DMS79 (cell line): ENCODE data around the gene ARHGAP35.
"Not testable (repeated sequence)": the region's sequence is repeated elsewhere in the genome, so short reads cannot be mapped to it uniquely, and the experiment has no call there.

ENCODE experiments used
- DNase-seq: peaks from one replicate; lab custom pipeline; 2025; lab: John Stamatoyannopoulos, UW

Gene ARHGAP35

GRCh38 chr19:46871173-46871572 is 10.4 kb downstream of the ARHGAP35 start:
- DNase-seq = not testable (repeated sequence)

- no peak for DNase-seq
These were observed 12.2 kb downstream of the ARHGAP35 start for GRCh38 chr19:46872967-46873366.

- no peak for DNase-seq
These were observed 14.4 kb downstream of the ARHGAP35 start for GRCh38 chr19:46875234-46875633.

- DNase-seq = no peak
These were observed 14.9 kb downstream of the ARHGAP35 start for GRCh38 chr19:46875657-46876056.

- DNase-seq = no peak
These were observed 18.0 kb downstream of the ARHGAP35 start for GRCh38 chr19:46878613-46879375.

DNA sequence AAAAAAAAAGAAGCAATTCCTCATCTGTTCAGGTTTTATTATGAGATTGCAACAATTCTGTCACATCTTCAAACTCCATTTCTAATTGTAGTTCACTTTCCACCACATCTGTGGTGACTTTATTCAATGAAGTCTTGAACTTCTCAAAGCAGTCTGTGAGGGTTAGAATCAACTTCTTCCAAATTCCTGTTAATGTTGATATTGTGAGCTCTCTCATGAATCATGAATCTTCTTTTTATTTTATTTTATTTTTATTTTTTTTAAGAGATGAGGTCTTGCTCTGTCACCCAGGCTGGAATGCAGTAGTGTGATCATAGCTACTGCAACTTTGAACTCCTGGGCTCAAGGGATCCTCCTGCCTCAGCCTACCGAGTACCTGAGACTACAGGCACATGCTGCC is 19.6 kb downstream of the ARHGAP35 start:
- DNase-seq = no peak

DNA sequence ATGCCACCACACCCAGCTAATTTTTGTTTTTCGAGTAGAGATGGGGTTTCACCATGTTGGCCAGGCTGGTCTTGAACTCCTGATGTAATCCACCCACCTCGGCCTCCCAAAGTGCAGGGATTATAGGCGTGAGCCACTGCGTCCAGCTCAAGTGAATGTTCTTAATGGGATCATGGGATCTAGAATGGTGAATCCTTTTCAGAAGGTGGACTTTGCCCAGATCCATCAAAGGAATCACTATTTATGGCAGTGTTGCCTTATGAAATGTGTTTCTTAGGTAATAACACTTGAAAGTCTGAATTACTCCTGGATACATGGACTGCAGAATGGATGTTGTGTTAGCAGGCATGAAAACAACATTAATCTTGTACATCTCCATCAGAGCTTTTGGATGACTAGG is 20.3 kb downstream of the ARHGAP35 start:
- DNase-seq = no peak

DNA sequence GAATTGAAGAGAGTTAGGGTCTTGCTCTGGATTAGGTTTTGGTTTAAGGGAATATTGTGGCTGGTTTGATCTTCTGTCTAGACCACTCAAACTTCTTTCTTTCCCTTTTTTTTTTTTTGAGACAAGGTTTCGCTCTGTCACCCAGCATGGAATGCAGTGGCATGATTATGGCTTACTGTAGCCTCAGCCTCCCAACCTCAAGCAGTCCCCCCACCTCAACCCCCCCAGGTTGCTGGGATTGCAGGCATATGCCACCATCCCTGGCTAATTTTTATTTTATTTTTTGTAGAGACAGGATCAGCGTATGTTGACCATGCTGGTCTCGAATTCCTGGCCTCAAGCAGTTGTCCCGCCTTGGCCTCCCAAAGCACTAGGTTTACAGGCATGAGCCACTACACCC is 21.2 kb downstream of the ARHGAP35 start:
- no peak for DNase-seq

DNA sequence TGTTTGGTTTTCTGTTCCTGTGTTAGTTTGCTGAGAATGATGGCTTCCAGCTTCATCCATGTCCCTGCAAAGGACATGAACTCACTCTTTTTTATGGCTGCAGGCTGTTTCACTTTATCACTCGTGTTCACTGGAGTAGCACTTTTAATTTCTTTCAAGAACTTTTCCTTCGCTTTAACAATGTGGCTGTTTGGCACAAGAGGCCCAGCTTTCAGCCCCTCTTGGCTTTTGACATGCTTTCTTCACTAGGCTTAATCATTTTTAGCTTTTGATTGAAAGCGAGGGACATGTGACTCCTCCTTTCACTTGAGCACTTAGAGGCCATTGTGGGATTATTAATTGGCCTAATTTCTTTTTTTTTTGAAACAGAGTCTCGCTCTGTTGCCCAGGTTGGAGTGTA is 22.0 kb downstream of the ARHGAP35 start:
- not testable (repeated sequence) for DNase-seq

- DNase-seq = no peak
These were observed 24.6 kb downstream of the ARHGAP35 start for GRCh38 chr19:46885411-46885810.

DNA sequence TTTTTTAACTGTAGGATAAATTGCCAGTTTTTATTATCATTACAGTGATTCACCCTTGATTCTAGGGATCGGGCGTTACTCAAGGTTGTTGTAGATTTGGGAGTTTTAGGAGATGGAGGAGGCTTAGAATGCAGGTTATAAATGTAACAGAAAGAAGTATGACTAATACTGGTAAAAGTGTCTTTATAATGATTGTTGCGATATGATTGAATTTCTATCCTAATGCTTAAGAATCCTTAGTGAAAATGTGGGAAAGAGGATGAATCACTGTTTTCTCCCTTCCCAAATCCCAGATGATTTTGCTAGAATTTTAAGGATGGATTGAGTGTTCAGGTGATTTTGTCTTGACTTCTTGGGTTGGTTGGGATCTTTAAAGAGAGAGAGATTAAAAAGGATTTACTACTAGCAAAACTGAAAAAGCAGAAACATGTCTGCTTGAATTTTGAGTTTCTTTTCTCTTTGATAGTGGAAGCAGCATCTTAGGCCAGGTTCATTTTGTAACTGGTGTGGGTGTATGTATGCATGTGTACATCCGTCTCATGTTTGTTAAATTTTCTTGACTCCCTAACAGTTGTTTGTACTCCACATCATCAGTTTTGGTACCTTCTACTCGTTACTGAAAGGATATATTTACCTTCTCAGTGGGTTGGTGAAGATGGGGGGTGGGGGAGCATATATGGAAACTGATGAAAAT is 25.9 kb downstream of the ARHGAP35 start:
- no peak for DNase-seq

- no peak for DNase-seq
These were observed 26.5 kb downstream of the ARHGAP35 start for GRCh38 chr19:46887240-46887782.

- DNase-seq = no peak
These were observed 29.8 kb downstream of the ARHGAP35 start for GRCh38 chr19:46890423-46891170.

- DNase-seq = peak; percentile 50
These were observed 31.7 kb downstream of the ARHGAP35 start for GRCh38 chr19:46892252-46893179.

GRCh38 chr19:46896076-46896794 is 35.4 kb downstream of the ARHGAP35 start:
- DNase-seq = no peak

DNA sequence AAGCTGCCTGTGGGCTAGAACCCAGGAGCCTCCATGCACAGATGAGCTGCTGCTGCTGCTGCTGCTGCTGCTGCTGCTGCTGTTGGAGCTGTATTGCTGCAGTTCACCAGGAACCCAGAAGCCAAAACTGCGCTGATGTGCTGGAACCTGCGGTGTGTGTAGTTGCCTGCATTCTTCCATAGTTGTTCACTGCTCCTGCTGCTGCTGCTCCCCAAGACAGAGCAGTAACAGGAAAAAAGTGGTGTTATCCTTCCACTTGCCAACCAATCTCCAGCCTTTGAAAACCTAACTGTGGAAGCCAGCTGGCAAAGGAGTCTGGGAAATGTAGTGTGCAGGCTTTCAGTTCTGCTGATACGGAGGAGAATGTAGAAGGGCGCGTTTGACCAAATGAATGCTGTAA is 37.9 kb downstream of the ARHGAP35 start:
- no peak for DNase-seq

DNA sequence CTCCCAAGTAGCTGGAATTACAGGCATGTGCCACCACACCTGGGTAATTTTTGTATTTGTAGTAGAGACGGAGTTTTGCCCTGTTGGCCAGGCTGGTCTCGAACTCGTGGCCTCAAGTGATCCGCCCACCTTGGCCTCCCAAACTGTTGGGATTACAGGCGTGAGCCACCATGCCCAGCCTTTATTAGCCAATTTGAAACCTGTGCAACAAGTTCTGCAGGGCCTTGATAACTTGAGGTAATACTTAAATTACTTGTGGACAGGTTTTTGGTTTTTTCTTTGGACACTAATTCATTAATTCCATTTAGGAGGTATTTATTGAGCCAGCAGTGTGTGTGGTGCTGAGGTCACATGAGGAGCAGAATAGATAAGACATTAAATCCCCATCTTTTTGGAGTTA is 39.5 kb downstream of the ARHGAP35 start:
- no peak for DNase-seq

DNA sequence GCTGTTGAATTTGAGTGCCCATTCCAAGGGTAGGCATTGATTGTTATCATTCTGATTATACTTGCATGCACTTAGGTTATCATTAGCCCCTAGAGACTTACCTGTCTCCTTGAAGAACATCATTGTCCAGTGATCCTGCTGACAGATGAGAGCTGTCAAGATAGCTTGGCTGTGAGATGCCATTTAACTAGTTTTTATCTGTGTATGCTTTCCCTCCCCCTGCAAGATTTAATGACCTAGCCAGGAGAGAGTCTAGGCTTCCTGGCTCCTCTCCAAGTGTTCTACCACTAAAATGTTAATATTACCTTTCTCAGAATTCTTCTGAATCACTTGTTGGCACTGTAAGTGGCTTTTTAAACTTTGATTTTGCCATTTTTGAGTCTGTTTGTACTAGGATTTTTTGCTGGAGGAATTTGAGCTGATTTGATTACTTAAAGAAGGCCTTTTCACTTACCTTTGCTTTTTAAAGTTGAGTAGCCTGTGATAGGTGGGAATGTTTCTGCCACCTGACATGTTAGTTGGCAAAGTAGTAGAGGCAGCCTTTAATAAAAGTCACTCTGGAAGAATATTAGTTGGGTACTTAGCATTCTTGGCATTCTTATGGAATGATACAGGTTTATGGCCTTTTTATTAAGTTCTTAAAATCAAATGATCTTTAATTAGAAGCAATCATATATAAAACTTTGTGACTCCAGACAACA is 41.1 kb downstream of the ARHGAP35 start:
- peak; percentile 33 for DNase-seq

- no peak for DNase-seq
These were observed 41.6 kb downstream of the ARHGAP35 start for GRCh38 chr19:46902402-46902766.

DNA sequence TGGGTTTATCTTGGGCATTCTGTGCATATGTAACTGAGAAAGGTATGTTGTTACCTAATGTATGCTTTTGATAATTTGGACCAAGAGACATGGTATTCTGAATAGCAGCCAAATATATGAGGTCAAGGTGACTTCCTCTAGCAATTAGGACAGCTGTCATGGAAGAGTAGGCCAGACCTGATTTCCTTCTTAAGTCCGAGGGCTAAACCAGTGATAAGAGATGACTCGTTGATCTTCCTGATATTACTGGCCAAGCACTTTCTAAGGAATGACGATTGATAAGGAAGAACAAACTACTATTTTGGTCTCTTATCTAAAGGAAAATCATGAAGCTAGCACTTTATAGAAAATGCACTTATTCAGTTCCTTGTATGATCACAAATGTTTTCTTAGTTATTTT is 42.7 kb downstream of the ARHGAP35 start:
- DNase-seq = no peak
